NCI-H187 (cell line): ENCODE data around the gene ITFG1.

Experiments used
- DNase-seq, 2 experiments: peaks; one replicate each; lab custom pipeline; 2025; lab: John Stamatoyannopoulos, UW

Gene ITFG1

DNA sequence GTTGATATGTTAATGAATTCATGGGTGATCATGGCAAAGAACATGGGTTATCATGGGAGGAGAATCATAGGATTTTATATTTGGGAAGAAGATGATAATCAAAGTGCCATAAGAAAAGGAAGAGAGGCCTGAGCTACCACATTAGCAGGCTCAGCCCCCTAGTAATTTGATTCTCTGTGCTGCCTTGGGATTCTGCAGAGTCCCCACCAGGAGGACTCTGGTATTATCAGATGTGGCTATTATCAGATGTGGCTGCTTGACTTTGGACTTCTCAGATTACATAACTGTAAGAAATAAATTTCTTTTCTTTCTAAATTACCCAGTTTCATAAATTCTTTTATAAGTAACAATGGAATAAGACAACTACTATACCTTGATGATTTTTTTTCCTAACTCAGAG, 137.6 kb downstream of the ITFG1 start:
- no peak for DNase-seq

GRCh38 chr16:47320546-47321310, 140.1 kb downstream of the ITFG1 start:
- no peak for DNase-seq

GRCh38 chr16:47317465-47318240, 143.2 kb downstream of the ITFG1 start:
- no peak for DNase-seq

DNA sequence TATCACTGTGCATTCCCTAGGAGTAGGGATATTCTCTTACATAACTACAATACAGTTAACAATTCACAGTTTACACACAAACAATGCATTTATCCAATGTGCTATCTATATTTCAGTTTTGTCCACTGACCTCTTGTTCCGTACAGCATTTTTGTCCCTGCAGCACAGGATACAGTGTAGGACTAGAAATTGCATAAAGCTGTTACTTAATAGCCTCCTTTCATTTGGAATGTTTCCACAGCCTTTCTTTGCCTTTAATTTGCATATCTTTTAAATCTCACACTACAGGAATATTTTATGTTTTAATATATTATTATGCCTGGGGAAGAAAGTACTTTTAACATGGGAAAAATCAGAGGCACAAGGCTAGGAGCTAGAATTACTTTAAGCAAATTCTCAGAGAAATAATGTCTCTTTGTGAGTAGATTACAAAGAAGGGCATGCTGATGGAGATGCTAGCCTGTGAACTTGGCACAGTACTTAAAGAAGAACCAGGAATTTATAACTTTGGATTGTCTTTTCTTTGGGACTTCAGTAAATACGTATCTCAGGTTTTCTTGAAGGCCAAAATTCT, 144.3 kb downstream of the ITFG1 start:
- no peak for DNase-seq

DNA sequence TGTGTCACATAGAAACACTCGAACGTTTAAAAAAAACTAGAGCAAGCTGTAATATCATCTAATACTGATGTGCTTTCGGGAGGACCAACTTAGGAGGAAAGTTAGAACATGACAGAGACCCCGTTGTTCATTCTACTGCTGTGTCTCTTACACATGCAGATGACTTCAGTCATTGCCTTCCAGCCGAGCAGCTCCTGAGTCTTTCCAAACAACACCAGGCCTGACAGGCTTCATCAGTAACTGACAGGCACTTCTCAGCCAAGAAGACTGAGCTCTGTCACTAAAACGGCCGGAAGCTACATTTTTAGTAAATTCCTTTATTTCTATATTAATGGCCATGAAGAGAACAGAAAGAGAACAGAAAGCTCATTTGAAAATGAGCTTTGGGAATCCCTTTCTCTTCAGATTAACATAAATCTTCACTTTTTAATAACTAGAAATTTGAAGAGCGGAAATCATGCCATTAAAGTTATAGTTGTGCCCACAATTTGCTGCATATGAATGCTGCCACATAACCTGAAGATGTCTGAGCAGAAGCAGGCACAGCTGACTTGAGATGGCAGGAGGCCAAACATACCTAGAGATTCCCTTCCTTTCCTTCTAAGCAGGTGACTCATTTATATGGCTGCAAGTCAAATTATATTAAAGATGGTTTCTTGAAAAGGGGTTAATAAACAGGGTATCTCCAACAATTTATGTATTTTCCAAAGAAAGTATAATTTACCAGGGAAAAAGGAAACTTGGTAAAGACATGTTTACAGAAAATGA, 148.9 kb downstream of the ITFG1 start:
- DNase-seq = no peak

DNA sequence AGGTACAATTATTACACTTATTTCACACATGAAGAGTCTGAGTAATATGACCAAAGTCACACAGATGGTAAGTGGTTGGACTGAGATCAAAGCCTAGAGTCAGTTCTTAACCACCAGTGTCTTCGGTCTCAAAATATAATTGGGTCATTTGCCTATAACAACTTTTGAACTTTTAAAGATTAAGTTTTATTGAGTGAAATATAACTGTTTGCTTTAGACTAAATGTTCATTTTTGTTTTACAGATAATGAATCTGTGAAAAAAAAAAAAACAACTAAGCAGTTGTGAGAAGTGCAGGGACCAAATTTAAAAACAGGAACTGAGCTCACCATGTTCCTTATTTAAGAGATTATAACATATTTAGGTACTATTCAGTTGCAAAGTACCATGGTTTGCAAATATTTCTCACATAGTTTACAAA, 150.1 kb downstream of the ITFG1 start:
- DNase-seq = no peak

DNA sequence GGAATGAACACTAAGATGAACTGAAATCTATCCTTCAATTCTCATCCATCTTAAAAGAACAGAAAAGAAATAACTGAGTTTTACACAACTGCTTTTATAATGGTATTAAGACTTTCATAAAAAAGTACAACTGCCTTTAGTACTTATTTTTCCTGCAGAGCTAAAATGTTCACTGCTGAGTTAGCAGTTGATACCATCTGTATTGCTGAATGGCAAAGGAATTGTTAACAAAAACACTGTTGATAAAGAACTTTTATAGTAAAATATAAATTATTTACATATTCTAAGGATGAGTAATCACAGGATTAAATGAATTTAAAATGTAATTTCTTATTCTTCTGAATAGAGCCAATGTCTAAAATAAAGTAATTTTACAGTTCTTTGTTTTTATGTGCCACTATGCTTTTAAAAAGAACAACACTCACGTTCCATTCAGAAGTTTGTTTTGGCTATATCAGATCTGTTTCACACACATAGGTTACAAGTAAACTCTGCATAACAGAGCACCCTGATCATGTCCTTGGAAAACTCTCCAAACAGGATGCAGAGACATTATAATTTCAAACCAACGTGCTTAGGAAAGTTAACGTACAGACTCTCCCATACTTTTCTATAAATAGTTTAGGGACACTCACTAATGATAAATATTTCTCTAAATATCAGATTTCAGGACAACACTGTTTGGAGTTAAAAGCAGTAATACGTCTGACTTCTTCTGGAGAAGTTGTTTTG, 151.1 kb downstream of the ITFG1 start:
- no peak for DNase-seq

DNA sequence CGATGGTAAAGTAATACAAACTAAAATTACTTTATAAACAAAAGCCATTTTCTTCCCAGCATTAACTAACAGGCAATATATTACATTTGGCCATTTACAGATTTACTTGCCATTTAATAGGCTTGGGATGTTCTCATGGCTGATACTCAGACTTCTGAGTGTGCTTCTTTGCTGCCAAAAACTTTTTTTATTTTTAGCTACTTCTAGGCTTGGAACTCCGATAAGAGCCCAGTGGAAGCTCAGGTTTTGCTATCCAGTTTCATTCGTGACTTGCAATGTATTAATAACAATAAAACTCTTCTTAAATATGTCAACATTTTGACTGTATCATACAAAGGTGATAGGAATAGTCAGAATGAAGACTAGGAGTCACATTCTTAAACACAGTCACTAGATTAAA, 152.3 kb downstream of the ITFG1 start:
- DNase-seq = no peak

DNA sequence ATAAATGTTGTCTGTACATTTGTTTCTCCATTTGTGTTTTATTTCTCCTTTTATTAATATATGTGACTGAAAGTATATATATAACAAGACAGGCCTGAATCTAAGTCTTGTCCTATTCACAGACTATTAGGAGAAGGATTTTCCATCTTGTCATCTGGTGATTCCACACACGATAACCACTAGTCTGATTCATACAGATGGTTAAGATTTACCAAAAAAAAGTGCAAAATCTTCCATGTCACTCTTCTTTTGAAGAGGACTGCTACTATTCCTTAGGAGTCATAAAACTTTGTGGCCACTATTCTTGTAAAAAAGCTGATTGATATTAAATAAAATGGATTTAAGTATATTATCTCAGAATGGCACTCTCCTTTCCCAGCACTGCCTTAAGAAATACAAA, 156.3 kb downstream of the ITFG1 start:
- DNase-seq = no peak

- DNase-seq = no peak
Measured at GRCh38 chr16:47299587-47299986, 161.3 kb downstream of the ITFG1 start.

- DNase-seq = no peak
Measured at GRCh38 chr16:47284999-47285398, 175.9 kb downstream of the ITFG1 start.

DNA sequence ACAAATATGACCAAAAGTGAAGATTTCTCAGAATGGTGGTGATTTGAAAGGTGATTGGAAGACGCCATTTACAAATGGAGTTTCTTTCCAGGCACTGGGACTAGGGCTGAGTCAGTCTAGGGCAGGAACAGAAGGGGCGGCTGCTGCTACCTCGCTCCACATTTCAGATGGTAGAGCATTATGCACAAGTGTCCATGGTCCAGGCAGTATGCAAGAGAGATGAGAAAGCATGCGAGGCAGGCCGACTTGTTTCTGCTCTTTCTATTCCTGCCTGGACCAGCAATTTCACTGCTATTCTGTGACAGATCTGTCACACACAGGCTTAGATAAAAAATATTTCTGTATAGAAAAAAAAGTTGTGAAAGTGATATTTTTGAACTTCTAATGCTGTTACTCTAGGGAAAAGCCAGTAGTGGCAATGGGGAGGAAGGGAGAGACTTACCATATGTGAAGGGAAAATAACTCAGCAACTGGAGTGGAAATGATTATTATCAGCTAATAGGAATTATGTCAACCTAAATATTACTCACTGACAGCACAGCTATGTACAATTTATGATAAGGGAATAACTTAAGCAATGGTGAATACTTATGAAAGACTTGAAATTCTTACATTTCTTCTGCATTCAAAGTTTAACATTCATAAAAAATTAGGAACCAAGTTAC, 182.4 kb downstream of the ITFG1 start:
- no peak for DNase-seq

DNA sequence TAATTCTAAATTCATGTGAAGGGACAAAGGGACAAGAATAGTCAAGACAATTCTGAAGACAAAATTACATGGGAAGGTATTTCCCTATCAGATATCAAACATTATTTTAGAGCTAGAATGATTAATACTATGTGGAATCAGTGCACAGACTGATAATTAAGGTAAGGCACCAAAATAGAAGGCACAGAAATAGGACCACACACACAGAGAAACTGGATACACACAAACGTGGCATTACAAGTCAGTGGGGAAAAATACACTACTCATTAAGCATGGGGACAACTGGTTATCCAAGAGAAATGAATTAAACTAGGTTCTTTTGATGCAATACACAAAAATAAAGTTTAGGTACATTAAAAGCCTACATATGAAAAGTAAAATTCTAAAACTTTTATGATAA, 184.3 kb downstream of the ITFG1 start:
- no peak for DNase-seq

DNA sequence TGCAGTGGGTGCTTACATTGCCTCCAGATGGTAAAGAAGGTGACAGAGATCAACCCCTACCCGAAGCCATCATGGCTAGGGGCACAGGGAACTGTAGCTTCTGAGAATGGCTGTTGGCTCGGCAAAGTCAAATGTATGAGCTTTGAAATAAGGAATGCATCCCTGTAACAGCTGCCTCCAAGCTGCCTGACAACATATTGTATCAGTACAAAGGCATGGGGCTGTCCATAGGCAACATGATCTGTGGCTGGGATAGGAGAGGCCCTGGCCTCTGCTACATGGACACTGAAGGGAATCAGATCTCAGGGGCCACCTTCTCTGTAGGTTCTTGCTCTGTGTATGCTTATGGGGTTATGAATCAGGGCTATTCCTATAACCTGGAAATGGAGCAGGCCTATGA, 197.9 kb downstream of the ITFG1 start:
- no peak for DNase-seq

- no peak for DNase-seq
Measured at GRCh38 chr16:47260503-47260902, 200.4 kb downstream of the ITFG1 start.

DNA sequence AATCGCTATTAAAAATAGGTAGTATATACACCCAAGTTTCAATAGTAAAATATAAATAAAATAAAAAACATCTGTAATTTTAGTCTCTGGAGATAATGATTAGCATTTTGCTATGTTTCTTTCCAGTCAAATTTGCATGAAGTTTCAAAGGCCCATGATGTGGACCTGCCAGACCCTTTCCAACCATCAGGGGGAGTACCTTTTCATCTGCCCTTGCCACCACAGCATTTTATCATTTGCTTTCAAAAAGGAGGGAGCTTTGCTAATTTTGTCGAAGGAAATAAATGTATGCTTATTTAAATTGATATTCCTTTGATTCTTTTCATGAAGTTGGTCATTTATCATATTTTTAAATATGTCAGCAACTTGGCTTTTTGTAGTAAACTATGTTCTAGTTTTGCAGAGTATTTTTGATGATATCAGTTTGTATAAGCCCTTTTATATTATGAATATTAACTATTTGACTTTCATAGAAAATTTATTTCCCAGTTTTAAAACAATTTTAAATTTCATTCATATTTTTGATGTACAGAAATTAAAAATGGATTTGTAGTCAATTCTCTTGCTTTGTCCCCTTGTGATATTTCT, 201.9 kb downstream of the ITFG1 start:
- no peak for DNase-seq

DNA sequence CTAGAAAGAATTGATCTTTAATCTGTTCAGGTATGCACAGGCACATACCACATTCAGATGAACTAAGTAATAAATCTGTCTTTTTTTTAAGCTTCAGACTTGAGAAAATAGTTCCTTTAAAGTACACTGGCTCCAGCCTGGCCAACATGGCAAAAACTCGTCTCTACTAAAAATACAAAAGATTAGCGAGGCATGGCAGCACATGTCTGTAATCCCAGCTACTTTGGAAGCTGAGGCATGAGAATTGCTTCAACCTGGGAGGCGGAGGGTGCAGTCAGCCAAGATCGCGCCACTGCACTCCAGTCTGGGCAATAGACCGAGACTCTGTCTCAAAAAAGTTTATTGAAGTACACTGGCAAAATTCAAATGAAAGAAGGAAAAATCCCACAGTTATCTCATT, 206.1 kb downstream of the ITFG1 start:
- DNase-seq = no peak

DNA sequence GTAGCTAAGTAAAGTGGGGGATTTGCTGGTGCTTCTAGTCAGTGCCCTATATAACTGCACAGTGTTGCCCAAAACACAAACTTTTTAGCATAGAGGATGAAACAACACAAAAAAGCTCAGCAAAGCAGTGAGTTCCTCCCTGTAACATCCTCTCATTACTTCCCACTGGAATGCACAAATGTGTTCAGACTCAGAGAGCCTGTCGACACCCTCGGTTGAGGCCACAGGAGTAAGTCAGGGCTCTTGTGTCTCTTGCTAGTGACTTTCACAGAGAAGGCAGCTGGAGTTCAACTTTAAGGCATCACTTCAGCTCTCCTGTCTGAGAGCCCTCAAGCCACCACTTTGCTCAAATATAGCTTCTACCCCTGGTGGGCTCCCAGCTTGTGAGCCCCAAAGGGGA, 209.9 kb downstream of the ITFG1 start:
- DNase-seq = no peak

DNA sequence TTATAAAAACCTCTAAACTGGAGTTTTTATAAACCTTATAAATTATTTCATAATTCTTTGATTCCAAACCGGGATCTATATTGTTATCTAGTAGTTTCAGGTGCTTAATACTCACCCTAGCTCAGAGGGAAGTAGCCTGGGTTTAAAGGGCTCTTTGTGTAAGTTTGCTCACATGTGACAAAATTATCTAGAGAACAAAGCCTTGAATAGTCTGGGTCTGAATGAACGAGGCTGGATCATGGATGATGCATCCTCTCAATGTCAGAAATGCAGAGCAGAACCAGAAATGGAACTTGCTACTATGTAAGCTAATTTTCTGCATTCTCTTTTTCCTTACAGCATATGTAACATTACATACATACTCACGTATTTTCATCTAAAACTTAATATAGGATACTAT, 213.2 kb downstream of the ITFG1 start:
- DNase-seq = no peak

GRCh38 chr16:47244206-47244605, 216.7 kb downstream of the ITFG1 start:
- no peak for DNase-seq

DNA sequence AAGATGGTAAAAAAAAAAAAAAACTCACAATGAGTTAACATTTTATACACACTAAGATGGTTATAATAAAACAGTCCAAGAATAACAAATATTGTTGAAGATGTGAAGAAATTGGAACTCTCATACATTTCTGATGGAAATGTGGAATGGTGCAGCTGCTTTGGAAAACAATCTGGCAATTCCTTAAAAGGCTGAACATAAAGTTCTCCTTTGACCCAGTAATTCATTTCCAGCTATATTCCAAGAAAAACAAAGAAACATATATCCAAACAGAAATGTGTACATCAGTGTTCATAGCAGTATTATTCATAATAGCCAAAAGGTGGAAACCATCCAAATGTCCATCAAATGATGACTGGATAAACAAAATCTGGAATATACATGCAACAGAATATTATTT, 219.8 kb downstream of the ITFG1 start:
- DNase-seq = no peak
